ENCODE data around the gene NHLH2.

Gene NHLH2

GRCh38 chr1:115837740-115838421 is 3.0 kb downstream of the NHLH2 start:
- no peak for DNase-seq

- DNase-seq, result no peak
These were observed 3.6 kb downstream of the NHLH2 start for GRCh38 chr1:115837341-115837739.

GRCh38 chr1:115833856-115834255 is 7.1 kb downstream of the NHLH2 start:
- no peak for DNase-seq

GRCh38 chr1:115832651-115833050 is 8.3 kb downstream of the NHLH2 start:
- no peak for DNase-seq

- no peak for DNase-seq
These were observed 10.0 kb downstream of the NHLH2 start for GRCh38 chr1:115830963-115831362.

- DNase-seq, result no peak
These were observed 11.0 kb downstream of the NHLH2 start for GRCh38 chr1:115829947-115830346.

- DNase-seq, result no peak
These were observed 11.8 kb downstream of the NHLH2 start for GRCh38 chr1:115829023-115829674.

- no peak for DNase-seq
These were observed 12.6 kb downstream of the NHLH2 start for GRCh38 chr1:115828101-115829022.

GRCh38 chr1:115827452-115828044 is 13.4 kb downstream of the NHLH2 start:
- no peak for DNase-seq

- no peak for DNase-seq
These were observed 14.3 kb downstream of the NHLH2 start for GRCh38 chr1:115826628-115827027.

GRCh38 chr1:115822117-115822516 is 18.8 kb downstream of the NHLH2 start:
- DNase-seq, result no peak

- no peak for DNase-seq
These were observed 25.2 kb downstream of the NHLH2 start for GRCh38 chr1:115815694-115816093.

GRCh38 chr1:115814685-115815398 is 26.1 kb downstream of the NHLH2 start:
- DNase-seq, result no peak

- DNase-seq, result no peak
These were observed 27.2 kb downstream of the NHLH2 start for GRCh38 chr1:115813727-115814126.

GRCh38 chr1:115811140-115811828 is 29.6 kb downstream of the NHLH2 start:
- DNase-seq, result no peak

GRCh38 chr1:115810609-115811008 is 30.3 kb downstream of the NHLH2 start:
- DNase-seq, result peak in 1 of 2 experiments; percentile 50

GRCh38 chr1:115809847-115810246 is 31.1 kb downstream of the NHLH2 start:
- DNase-seq, result no peak

GRCh38 chr1:115809076-115809475 is 31.9 kb downstream of the NHLH2 start:
- DNase-seq, result no peak

- DNase-seq, result peak in 1 of 2 experiments; percentile 69
These were observed 33.2 kb downstream of the NHLH2 start for GRCh38 chr1:115807723-115808122.

GRCh38 chr1:115805597-115805996 is 35.3 kb downstream of the NHLH2 start:
- DNase-seq, result no peak

- no peak for DNase-seq
These were observed 38.5 kb downstream of the NHLH2 start for GRCh38 chr1:115802416-115802815.

- DNase-seq, result no peak
These were observed 43.4 kb downstream of the NHLH2 start for GRCh38 chr1:115797486-115797885.
